ENCODE data around the gene DNALI1.
A peak's percentile ranks its signal among the peaks of the same experiment; 100 is the strongest.

The DNALI1 gene

DNA sequence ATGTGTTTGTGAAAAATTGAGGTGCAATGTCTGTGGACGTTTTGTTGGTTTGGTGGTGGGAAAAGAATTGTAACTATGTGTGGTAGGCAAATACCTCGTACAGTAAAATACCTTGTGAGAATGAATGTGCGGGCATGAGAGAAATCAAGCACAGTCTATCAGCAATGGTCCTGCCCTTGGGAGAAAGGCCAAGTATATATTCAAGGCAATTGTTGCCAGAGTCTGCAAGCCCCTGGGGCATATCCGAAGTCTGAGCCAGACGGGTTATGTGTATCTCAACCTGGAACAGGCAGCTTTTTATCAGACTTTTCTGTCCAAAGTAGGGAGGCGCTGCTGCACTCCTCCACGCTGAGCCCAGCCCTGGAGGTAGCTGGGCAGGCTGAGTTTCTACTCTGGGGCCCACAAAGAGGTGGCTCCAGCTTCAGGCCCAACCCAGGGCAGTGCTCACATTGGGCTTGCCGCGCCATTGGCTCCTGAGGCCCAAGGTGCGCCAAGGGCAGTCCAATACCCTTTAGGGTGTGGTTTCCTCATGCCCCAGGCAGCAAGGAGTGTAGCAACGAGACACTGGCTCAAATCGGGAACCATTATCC is 48.4 kb downstream of the DNALI1 start:
- Histone ChIP-seq H3K27me3 (replicated peaks; ENCODE audit: control insufficient read depth, insufficient read depth, low read length) (peaks cover 33% of the 10 kb centered on the region), H3K9ac (ENCODE audit: low read length) (no peak overlapping the region), H3K9me3 (ENCODE audit: control insufficient read depth, low read length) (no peaks in the 10 kb centered on the region), H3K36me3 (ENCODE audit: control insufficient read depth, insufficient read depth, low read length, severe bottlenecking) (no peaks in the 10 kb centered on the region), H3K4me1 (ENCODE audit: control insufficient read depth, insufficient read depth, low read length) (peaks cover 10% of the 10 kb centered on the region), H3K4me3 (ENCODE audit: low read length) (no peak overlapping the region)
- DNase-seq (ENCODE audit: low read depth), result no peak

DNA sequence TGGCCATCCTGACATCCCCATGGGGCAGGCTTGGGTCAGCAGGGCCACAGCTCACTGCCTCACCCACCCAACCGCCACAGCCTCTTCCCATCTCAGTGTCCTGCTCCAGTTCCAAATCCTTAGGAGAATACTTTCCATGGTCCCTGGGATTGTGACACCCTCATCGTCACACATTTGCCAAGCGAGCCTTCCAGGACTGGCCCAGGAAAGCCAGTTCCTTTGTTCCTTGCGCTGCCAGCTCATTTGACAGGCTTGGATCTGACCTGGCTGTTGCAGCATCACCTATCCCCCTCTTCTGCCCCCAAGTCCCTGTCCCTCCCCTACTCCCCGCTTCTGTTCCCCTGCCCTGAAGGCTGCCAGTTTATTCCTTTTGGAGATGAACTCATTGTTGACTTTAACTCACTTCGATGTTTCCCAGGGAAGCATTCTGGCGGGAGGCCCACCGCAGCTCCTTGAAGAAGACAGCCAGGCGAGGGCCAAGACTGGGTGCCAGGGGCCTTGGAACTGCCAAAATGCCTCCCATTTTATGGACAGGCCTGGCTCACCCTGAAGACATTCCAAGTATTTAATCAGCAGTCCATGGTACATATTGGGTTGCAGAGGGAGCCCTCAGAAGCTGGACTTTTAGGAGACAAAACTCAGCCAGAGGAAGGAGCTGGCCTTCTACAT is 49.2 kb downstream of the DNALI1 start:
- Histone ChIP-seq H3K9ac (ENCODE audit: low read length) (peak overlapping the region; percentile 33), H3K4me3 (ENCODE audit: low read length) (peak overlapping the region; percentile 31), H3K27me3 (replicated peaks; ENCODE audit: control insufficient read depth, insufficient read depth, low read length) (peaks cover 33% of the 10 kb centered on the region), H3K36me3 (ENCODE audit: control insufficient read depth, insufficient read depth, low read length, severe bottlenecking) (no peaks in the 10 kb centered on the region), H3K4me1 (ENCODE audit: control insufficient read depth, insufficient read depth, low read length) (peaks cover 10% of the 10 kb centered on the region), H3K9me3 (ENCODE audit: control insufficient read depth, low read length) (no peaks in the 10 kb centered on the region)
- no peak for DNase-seq (ENCODE audit: low read depth)

DNA sequence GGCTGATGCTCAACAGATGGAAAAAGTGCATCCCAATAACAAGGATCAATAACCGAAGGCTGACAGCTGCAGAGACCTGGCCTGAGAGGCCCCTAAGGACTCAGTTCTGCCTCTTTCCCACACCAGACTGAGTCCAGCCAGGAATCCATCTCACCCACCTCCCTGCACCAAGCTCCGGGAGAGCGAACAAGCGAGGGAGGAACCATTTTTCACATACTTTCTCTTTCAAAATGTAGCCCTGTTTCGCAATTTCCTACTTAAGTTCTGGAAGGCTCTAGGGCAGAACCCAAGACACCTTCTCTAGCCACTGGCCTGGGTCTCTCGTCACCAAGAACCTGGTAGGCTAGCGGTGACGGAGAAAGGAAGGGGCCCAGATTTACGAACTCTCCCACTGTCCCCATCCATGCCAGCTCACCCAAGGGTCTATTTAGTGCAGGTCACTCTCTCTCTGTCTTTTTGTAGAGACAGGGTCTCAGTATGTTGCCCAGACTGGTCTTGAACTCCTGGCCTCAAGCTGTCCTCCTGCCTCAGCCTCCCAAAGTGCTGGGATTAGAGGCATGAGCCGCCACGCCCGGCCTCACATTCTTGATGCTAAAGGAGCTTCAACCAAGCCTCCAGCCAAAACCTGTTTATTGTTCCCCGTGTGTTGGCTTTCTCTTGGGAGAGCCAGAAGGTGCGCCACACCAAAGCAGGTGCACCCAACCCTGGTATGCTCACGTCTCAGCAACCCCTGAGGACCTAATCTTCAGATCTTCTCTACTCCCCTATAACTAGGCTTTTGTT is 49.9 kb downstream of the DNALI1 start:
- Histone ChIP-seq H3K36me3 (ENCODE audit: control insufficient read depth, insufficient read depth, low read length, severe bottlenecking) (no peaks in the 10 kb centered on the region), H3K4me3 (ENCODE audit: low read length) (peak overlapping the region; percentile 31), H3K9me3 (ENCODE audit: control insufficient read depth, low read length) (no peaks in the 10 kb centered on the region), H3K27me3 (replicated peaks; ENCODE audit: control insufficient read depth, insufficient read depth, low read length) (peaks cover 33% of the 10 kb centered on the region), H3K4me1 (ENCODE audit: control insufficient read depth, insufficient read depth, low read length) (peaks cover 10% of the 10 kb centered on the region), H3K9ac (ENCODE audit: low read length) (peak overlapping the region; percentile 33)
- DNase-seq (ENCODE audit: low read depth), result peak; percentile 80

DNA sequence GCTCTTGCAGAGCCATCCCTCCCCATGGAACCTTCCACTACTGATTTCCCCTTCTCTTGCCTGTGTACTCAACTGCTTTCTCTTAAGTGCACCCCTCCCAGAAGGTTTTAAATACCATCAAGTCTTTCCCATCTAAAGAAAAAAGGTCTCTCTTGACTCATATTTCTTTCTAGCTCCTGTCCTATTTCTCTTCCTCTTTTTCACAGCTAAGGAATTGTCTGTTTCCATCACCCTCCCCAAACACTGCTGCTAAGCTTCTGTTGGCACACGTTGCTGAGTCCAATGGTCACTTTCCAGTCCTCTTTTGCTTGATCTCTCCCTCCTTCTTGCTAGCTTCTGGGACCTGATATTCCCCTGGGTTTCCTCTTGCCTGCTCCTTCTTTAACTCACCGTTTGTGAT is 52.3 kb downstream of the DNALI1 start:
- no peak overlapping the region for H3K4me3 ChIP-seq (ENCODE audit: low read length)
- H3K27me3 ChIP-seq (replicated peaks; ENCODE audit: control insufficient read depth, insufficient read depth, low read length), result peaks cover 50% of the 10 kb centered on the region
- H3K4me1 ChIP-seq (ENCODE audit: control insufficient read depth, insufficient read depth, low read length), result peaks cover 10% of the 10 kb centered on the region
- no peaks in the 10 kb centered on the region for H3K9me3 ChIP-seq (ENCODE audit: control insufficient read depth, low read length)
- H3K36me3 ChIP-seq (ENCODE audit: control insufficient read depth, insufficient read depth, low read length, severe bottlenecking), result no peaks in the 10 kb centered on the region
- H3K9ac ChIP-seq (ENCODE audit: low read length), result no peak overlapping the region
- DNase-seq (ENCODE audit: low read depth), result no peak

DNA sequence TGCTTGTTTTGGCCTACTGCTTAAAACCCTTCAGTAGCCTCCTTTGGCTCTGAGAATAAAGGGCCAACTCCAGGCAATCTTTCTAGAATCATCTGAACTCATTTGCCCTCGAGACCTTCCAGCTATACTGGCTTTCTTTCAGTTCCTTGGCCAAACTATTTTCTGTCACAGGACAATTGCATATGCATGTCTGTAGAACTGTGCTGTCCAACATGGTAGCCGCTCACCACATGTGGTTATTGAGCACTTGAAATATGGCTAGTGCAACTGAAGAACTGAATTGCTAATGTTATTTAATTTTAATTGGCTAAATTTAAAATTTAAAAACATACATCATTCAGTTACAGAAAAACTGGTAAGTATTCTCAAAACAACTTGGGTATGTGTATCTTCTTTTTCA is 53.3 kb downstream of the DNALI1 start:
- Histone ChIP-seq H3K4me3 (ENCODE audit: low read length) (no peak overlapping the region), H3K9ac (ENCODE audit: low read length) (no peak overlapping the region), H3K36me3 (ENCODE audit: control insufficient read depth, insufficient read depth, low read length, severe bottlenecking) (no peaks in the 10 kb centered on the region), H3K4me1 (ENCODE audit: control insufficient read depth, insufficient read depth, low read length) (peaks cover 10% of the 10 kb centered on the region), H3K9me3 (ENCODE audit: control insufficient read depth, low read length) (no peaks in the 10 kb centered on the region), H3K27me3 (replicated peaks; ENCODE audit: control insufficient read depth, insufficient read depth, low read length) (peaks cover 58% of the 10 kb centered on the region)
- no peak for DNase-seq (ENCODE audit: low read depth)

DNA sequence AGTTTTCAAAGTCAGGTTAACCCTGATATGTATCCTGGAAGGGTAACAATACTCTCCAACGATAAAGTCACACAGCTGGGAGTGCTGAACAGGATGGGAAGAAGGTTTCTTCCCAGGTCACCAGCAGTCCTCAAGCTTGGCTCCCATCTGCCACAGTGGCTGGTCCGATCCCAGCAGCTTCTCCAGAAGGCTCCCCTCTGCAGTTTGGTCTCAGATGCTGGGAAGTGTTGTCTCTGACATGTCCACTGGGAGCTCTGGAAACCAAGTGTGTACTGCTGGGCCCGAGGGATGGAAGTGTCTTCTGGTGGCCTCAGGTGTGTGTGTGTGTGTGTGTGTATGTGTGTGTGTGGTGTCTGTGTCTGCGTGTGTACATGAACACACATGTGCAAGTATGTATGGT is 55.4 kb downstream of the DNALI1 start:
- no peaks in the 10 kb centered on the region for H3K4me1 ChIP-seq (ENCODE audit: control insufficient read depth, insufficient read depth, low read length)
- no peak for DNase-seq (ENCODE audit: low read depth)
- H3K9me3 ChIP-seq (ENCODE audit: control insufficient read depth, low read length), result no peaks in the 10 kb centered on the region
- no peak overlapping the region for H3K4me3 ChIP-seq (ENCODE audit: low read length)
- H3K36me3 ChIP-seq (ENCODE audit: control insufficient read depth, insufficient read depth, low read length, severe bottlenecking), result no peaks in the 10 kb centered on the region
- H3K27me3 ChIP-seq (replicated peaks; ENCODE audit: control insufficient read depth, insufficient read depth, low read length), result peaks cover 75% of the 10 kb centered on the region
- H3K9ac ChIP-seq (ENCODE audit: low read length), result no peak overlapping the region

DNA sequence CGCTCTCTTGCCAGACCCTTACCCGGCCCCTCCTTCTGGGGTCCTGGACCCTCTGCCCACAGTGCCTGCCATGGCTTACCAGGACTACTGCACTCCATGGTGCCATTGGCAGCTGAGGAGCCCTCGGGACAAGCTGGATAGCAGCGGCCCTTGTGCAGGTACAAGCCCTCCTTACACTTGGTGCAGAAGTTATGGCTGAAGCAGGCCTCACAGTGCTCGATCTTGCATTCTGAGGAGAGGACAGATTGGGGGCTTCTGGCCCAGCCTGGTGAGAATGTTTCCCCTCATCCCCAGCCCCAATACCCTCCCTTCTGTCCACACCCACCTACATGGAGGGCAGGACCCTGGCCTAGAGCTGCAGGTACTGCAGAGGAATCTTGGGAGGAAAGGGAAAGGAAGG is 57.4 kb downstream of the DNALI1 start:
- no peaks in the 10 kb centered on the region for H3K9me3 ChIP-seq (ENCODE audit: control insufficient read depth, low read length)
- H3K36me3 ChIP-seq (ENCODE audit: control insufficient read depth, insufficient read depth, low read length, severe bottlenecking), result no peaks in the 10 kb centered on the region
- no peak for DNase-seq (ENCODE audit: low read depth)
- H3K9ac ChIP-seq (ENCODE audit: low read length), result no peak overlapping the region
- H3K4me1 ChIP-seq (ENCODE audit: control insufficient read depth, insufficient read depth, low read length), result no peaks in the 10 kb centered on the region
- peaks cover 62% of the 10 kb centered on the region for H3K27me3 ChIP-seq (replicated peaks; ENCODE audit: control insufficient read depth, insufficient read depth, low read length)
- H3K4me3 ChIP-seq (ENCODE audit: low read length), result no peak overlapping the region

DNA sequence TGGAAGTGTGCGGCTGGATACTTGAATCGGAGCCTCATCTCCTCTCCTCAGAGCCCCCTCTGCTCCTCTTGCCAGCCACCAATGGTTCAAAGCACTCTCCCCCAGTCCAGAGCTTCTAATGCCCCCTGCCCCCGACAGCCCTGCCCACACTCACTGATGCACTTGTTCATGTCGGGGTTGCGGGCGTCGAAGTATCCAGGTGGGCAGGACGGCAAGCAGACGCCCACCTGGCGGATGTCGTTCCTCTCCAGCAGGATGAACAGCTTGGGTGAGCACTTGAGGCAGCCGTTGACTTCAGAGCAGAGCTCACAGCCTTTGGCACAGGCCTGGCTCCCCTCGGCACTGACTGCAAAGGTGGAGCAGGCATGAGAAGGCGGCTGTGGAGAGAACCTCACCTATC is 59.6 kb downstream of the DNALI1 start:
- Histone ChIP-seq H3K4me1 (ENCODE audit: control insufficient read depth, insufficient read depth, low read length) (no peaks in the 10 kb centered on the region), H3K9me3 (ENCODE audit: control insufficient read depth, low read length) (no peaks in the 10 kb centered on the region), H3K27me3 (replicated peaks; ENCODE audit: control insufficient read depth, insufficient read depth, low read length) (peaks cover 70% of the 10 kb centered on the region), H3K9ac (ENCODE audit: low read length) (no peak overlapping the region), H3K36me3 (ENCODE audit: control insufficient read depth, insufficient read depth, low read length, severe bottlenecking) (no peaks in the 10 kb centered on the region), H3K4me3 (ENCODE audit: low read length) (no peak overlapping the region)
- no peak for DNase-seq (ENCODE audit: low read depth)

Data from adipocyte (in vitro differentiated cells).